Uterus (tissue), 2 donors: Measurements from ENCODE around the gene CIC.

Experiments used
- POLR2A ChIP-seq, 2 donors: fragments of 450-650 bp; IDR thresholded peaks; one replicate each; pipeline ENCODE4 v1.6.1; 2016; ENCODE audit warnings: antibody characterized with exemption in 2 of 2, mild to moderate bottlenecking in 1 of 2, moderate library complexity in 1 of 2
- TF ChIP-seq, protein P1 (sequence below), 4 experiments: fragments of 200-600 bp in 2 of 4; fragments of 450-650 bp in 2 of 4; sonication (generic) in 2 of 4; IDR thresholded peaks; one replicate each; pipeline ENCODE4 v1.5.1; 2016 to 2019; ENCODE audit warnings: antibody characterized with exemption in 4 of 4, mild to moderate bottlenecking in 2 of 4, moderate library complexity in 1 of 4

DNA sequence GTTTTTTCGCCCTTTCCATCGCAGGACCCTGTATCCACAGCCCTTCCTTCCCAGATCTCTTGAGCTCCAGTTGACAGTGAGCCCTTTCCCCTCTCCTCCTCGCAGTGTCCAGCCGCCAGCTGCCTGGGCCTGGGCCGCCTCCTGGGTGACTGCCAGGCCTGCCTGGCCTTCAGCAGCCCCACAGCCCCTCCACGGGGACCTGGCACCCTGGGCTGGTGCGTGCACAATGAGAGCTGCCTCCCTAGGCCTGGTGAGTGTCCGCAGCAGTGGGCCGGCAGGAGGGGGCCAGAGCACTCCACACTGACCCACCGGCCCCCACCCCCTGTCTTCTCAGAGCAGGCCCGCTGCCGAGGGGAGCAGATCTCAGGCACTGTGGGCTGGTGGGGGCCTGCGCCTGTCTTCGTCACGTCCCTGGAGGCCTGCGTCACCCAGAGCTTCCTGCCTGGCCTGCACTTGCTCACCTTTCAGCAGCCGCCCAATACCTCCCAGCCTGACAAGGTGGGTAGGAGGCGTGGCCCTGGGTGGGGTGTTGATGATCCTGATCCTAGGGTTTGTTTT lies 75.4 kb downstream of the CIC start:
- TF ChIP-seq, protein P1, sequence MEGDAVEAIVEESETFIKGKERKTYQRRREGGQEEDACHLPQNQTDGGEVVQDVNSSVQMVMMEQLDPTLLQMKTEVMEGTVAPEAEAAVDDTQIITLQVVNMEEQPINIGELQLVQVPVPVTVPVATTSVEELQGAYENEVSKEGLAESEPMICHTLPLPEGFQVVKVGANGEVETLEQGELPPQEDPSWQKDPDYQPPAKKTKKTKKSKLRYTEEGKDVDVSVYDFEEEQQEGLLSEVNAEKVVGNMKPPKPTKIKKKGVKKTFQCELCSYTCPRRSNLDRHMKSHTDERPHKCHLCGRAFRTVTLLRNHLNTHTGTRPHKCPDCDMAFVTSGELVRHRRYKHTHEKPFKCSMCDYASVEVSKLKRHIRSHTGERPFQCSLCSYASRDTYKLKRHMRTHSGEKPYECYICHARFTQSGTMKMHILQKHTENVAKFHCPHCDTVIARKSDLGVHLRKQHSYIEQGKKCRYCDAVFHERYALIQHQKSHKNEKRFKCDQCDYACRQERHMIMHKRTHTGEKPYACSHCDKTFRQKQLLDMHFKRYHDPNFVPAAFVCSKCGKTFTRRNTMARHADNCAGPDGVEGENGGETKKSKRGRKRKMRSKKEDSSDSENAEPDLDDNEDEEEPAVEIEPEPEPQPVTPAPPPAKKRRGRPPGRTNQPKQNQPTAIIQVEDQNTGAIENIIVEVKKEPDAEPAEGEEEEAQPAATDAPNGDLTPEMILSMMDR (IDR thresholded peaks at IDR 0.05): no peak
- TF ChIP-seq POLR2A (IDR thresholded peaks at IDR 0.05): no peak
